Prostate gland (tissue), 2 donors: ENCODE data around the gene FOXP1.

ENCODE experiments used
- CTCF ChIP-seq, 4 experiments: fragments of 200-600 bp in 2 of 4; fragments of 450-650 bp in 2 of 4; sonication (generic) in 2 of 4; IDR thresholded peaks; 1 replicate in 3 of 4; 2 replicates in 1 of 4; pipeline ENCODE4 v1.5.1; 2016 to 2019; ENCODE audit warnings: antibody characterized with exemption in 4 of 4, mild to moderate bottlenecking in 2 of 4, moderate library complexity in 2 of 4
- POLR2A ChIP-seq: fragments of 450-650 bp; IDR thresholded peaks from one replicate; pipeline ENCODE4 v1.6.1; 2016; ENCODE audit warnings: antibody characterized with exemption, mild to moderate bottlenecking
- POLR2AphosphoS5 ChIP-seq: sonication (generic); formaldehyde crosslinking; IDR thresholded peaks from one replicate; pipeline ENCODE4 v1.6.1; 2017; ENCODE audit warnings: antibody characterized with exemption

- no peak for TF ChIP-seq POLR2A
- TF ChIP-seq CTCF (IDR thresholded peaks at IDR 0.05) = no peak
- peak; percentile 27 for TF ChIP-seq POLR2AphosphoS5
Observed at GRCh38 chr3:71107926-71108325, 475.6 kb downstream of the FOXP1 start.
